SK-N-SH treated with all-trans-retinoic acid at 6 μM for 48 hours (cell line): ENCODE results near the gene LARP4B.

Experiments used
- ATAC-seq: fragments of 200-7000 bp; cut with Tn5 transposase; 3 replicates; pipeline ENCODE4 v1.9.1; 2020; ENCODE audit warnings: mild to moderate bottlenecking, moderate library complexity
- BACH2 ChIP-seq: fragments of 250-450 bp; sonication (Bioruptor Pico); IDR thresholded peaks from 2 replicates; pipeline ENCODE4 v1.9.0; 2021; ENCODE audit warnings: mild to moderate bottlenecking, borderline replicate concordance
- CSDC2 ChIP-seq: fragments of 250-450 bp; sonication (Bioruptor Pico); IDR thresholded peaks from 2 replicates; pipeline ENCODE4 v1.5.0; 2020; ENCODE audit warnings: mild to moderate bottlenecking, moderate library complexity
- ESRRG ChIP-seq: fragments of 250-450 bp; sonication (Bioruptor Pico); IDR thresholded peaks from 2 replicates; pipeline ENCODE4 v1.6.1; 2021; ENCODE audit warnings: mild to moderate bottlenecking
- GLIS3 ChIP-seq: fragments of 250-450 bp; sonication (Bioruptor Pico); IDR thresholded peaks from 2 replicates; pipeline ENCODE4 v1.5.0; 2020; ENCODE audit warnings: mild to moderate bottlenecking, moderate library complexity
- ISL1 ChIP-seq: fragments of 250-450 bp; sonication (Bioruptor Pico); IDR thresholded peaks from 2 replicates; pipeline ENCODE4 v2.1.2; 2022; ENCODE audit warnings: mild to moderate bottlenecking, moderate library complexity
- OSR1 ChIP-seq: fragments of 250-450 bp; sonication (Bioruptor Pico); IDR thresholded peaks from 2 replicates; pipeline ENCODE4 v1.8.0; 2022; ENCODE audit warnings: moderate library complexity, mild to moderate bottlenecking, inconsistent platforms
- RARB ChIP-seq: fragments of 250-450 bp; sonication (Bioruptor Pico); IDR thresholded peaks from 2 replicates; pipeline ENCODE4 v1.8.0; 2021; ENCODE audit warnings: mild to moderate bottlenecking, moderate library complexity
- TCF4 ChIP-seq: fragments of 250-450 bp; sonication (Bioruptor Pico); IDR thresholded peaks from 2 replicates; pipeline ENCODE4 v1.8.0; 2021; ENCODE audit warnings: mild to moderate bottlenecking, moderate library complexity, borderline replicate concordance
- TOX ChIP-seq: fragments of 250-450 bp; sonication (Bioruptor Pico); IDR thresholded peaks from 2 replicates; pipeline ENCODE4 v1.8.0; 2021; ENCODE audit warnings: mild to moderate bottlenecking, moderate library complexity, borderline replicate concordance
- ZC3H10 ChIP-seq: fragments of 250-450 bp; sonication (Bioruptor Pico); IDR thresholded peaks from 2 replicates; pipeline ENCODE4 v1.5.1; 2021; ENCODE audit warnings: mild to moderate bottlenecking, moderate library complexity
- ZFP3 ChIP-seq: fragments of 250-450 bp; sonication (Bioruptor Pico); IDR thresholded peaks from 2 replicates; pipeline ENCODE4 v1.5.0; 2020; ENCODE audit warnings: mild to moderate bottlenecking, moderate library complexity
- ZNF565 ChIP-seq: fragments of 450-650 bp; formaldehyde crosslinking; conservative IDR thresholded peaks from 2 replicates; pipeline ENCODE4 v1.5.0; 2020; ENCODE audit warnings: low read depth, mild to moderate bottlenecking, moderate library complexity
- ZNF8 ChIP-seq: fragments of 450-650 bp; formaldehyde crosslinking; IDR thresholded peaks from 2 replicates; pipeline ENCODE4 v1.5.0; 2020; ENCODE audit warnings: mild to moderate bottlenecking, moderate library complexity
- TF ChIP-seq, protein P1 (sequence below): fragments of 250-450 bp; sonication (Bioruptor Pico); IDR thresholded peaks from 2 replicates; pipeline ENCODE4 v1.8.0; 2021; ENCODE audit warnings: low read depth, mild to moderate bottlenecking, moderate library complexity, borderline replicate concordance
- TF ChIP-seq, protein P2 (sequence below): fragments of 250-450 bp; sonication (Bioruptor Pico); IDR thresholded peaks from 2 replicates; pipeline ENCODE4 v1.5.0; 2020; ENCODE audit warnings: mild to moderate bottlenecking, moderate library complexity
- TF ChIP-seq, protein P3 (sequence below): fragments of 250-450 bp; sonication (Bioruptor Pico); IDR thresholded peaks from 2 replicates; pipeline ENCODE4 v1.5.1; 2021; ENCODE audit warnings: mild to moderate bottlenecking, moderate library complexity
- TF ChIP-seq, protein P4 (sequence below): fragments of 250-450 bp; sonication (Bioruptor Pico); IDR thresholded peaks from 2 replicates; pipeline ENCODE4 v1.8.0; 2020; ENCODE audit warnings: mild to moderate bottlenecking, moderate library complexity, borderline replicate concordance

The LARP4B gene

DNA sequence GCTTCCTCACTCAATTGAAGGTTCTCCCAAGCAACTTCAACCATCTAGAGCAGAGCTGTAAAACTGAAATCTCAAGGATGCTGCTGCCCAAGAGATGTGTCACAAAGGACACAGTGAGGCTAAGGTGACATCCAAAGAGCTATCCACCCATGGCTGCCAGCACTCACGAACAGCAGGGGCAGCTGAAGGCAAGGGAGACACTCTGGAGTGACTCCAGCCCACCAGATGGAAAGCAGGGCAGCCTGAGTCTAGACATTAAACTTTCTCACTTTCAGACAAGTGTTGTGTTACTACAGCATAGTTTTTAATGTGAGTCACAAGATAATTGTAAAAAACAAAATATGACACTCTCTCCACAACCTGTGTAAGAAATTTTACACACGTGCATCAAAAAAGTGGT, 113.5 kb downstream of the LARP4B start:
- no peak for ATAC-seq
- TF ChIP-seq OSR1 (CRISPR knock-in tag) (no peak), GLIS3 (CRISPR knock-in tag) (no peak), CSDC2 (CRISPR knock-in tag) (no peak), BACH2 (CRISPR knock-in tag) (no peak), ZNF8 (no peak), ZFP3 (CRISPR knock-in tag) (no peak), TOX (no peak), ZNF565 (CRISPR knock-in tag) (no peak)
- TF ChIP-seq, protein P1, sequence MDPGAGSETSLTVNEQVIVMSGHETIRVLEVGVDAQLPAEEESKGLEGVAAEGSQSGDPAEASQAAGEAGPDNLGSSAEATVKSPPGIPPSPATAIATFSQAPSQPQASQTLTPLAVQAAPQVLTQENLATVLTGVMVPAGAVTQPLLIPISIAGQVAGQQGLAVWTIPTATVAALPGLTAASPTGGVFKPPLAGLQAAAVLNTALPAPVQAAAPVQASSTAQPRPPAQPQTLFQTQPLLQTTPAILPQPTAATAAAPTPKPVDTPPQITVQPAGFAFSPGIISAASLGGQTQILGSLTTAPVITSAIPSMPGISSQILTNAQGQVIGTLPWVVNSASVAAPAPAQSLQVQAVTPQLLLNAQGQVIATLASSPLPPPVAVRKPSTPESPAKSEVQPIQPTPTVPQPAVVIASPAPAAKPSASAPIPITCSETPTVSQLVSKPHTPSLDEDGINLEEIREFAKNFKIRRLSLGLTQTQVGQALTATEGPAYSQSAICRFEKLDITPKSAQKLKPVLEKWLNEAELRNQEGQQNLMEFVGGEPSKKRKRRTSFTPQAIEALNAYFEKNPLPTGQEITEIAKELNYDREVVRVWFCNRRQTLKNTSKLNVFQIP = no peak
- TF ChIP-seq, protein P2, sequence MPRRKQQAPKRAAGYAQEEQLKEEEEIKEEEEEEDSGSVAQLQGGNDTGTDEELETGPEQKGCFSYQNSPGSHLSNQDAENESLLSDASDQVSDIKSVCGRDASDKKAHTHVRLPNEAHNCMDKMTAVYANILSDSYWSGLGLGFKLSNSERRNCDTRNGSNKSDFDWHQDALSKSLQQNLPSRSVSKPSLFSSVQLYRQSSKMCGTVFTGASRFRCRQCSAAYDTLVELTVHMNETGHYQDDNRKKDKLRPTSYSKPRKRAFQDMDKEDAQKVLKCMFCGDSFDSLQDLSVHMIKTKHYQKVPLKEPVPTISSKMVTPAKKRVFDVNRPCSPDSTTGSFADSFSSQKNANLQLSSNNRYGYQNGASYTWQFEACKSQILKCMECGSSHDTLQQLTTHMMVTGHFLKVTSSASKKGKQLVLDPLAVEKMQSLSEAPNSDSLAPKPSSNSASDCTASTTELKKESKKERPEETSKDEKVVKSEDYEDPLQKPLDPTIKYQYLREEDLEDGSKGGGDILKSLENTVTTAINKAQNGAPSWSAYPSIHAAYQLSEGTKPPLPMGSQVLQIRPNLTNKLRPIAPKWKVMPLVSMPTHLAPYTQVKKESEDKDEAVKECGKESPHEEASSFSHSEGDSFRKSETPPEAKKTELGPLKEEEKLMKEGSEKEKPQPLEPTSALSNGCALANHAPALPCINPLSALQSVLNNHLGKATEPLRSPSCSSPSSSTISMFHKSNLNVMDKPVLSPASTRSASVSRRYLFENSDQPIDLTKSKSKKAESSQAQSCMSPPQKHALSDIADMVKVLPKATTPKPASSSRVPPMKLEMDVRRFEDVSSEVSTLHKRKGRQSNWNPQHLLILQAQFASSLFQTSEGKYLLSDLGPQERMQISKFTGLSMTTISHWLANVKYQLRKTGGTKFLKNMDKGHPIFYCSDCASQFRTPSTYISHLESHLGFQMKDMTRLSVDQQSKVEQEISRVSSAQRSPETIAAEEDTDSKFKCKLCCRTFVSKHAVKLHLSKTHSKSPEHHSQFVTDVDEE (CRISPR knock-in tag) = no peak
- TF ChIP-seq, protein P3, sequence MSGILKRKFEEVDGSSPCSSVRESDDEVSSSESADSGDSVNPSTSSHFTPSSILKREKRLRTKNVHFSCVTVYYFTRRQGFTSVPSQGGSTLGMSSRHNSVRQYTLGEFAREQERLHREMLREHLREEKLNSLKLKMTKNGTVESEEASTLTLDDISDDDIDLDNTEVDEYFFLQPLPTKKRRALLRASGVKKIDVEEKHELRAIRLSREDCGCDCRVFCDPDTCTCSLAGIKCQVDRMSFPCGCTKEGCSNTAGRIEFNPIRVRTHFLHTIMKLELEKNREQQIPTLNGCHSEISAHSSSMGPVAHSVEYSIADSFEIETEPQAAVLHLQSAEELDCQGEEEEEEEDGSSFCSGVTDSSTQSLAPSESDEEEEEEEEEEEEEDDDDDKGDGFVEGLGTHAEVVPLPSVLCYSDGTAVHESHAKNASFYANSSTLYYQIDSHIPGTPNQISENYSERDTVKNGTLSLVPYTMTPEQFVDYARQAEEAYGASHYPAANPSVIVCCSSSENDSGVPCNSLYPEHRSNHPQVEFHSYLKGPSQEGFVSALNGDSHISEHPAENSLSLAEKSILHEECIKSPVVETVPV = no peak
- TF ChIP-seq, all 23 proteins: peak for 0

DNA sequence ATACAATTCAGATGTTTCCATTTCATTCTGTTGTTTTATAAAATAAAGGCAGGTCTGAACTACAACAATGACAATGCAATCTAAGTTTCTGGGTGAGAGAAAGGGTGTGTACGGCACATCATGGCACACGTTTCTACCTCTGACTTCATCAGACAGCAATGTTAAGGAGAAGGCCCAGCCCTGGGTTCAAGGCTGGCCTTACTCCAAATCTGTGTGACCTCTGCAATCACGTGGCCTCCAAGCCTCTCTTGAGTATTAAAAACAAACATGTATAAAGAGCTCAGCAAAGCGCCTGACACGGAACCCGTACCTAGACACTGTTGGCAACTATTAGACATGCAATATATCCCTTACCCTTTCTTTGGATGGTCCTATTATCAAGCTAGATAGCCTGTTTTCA, 114.1 kb downstream of the LARP4B start:
- no peak for ATAC-seq
- TF ChIP-seq, protein P4, sequence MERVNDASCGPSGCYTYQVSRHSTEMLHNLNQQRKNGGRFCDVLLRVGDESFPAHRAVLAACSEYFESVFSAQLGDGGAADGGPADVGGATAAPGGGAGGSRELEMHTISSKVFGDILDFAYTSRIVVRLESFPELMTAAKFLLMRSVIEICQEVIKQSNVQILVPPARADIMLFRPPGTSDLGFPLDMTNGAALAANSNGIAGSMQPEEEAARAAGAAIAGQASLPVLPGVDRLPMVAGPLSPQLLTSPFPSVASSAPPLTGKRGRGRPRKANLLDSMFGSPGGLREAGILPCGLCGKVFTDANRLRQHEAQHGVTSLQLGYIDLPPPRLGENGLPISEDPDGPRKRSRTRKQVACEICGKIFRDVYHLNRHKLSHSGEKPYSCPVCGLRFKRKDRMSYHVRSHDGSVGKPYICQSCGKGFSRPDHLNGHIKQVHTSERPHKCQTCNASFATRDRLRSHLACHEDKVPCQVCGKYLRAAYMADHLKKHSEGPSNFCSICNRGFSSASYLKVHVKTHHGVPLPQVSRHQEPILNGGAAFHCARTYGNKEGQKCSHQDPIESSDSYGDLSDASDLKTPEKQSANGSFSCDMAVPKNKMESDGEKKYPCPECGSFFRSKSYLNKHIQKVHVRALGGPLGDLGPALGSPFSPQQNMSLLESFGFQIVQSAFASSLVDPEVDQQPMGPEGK (CRISPR knock-in tag) = no peak
- no peak for TF ChIP-seq ZNF565 (CRISPR knock-in tag)
- no peak for TF ChIP-seq TOX
- TF ChIP-seq, protein P1 = no peak
- TF ChIP-seq ESRRG (CRISPR knock-in tag) = no peak
- TF ChIP-seq ZFP3 (CRISPR knock-in tag) = no peak
- TF ChIP-seq ISL1 (CRISPR knock-in tag) = no peak
- TF ChIP-seq, protein P3 = no peak
- no peak for TF ChIP-seq ZNF8

DNA sequence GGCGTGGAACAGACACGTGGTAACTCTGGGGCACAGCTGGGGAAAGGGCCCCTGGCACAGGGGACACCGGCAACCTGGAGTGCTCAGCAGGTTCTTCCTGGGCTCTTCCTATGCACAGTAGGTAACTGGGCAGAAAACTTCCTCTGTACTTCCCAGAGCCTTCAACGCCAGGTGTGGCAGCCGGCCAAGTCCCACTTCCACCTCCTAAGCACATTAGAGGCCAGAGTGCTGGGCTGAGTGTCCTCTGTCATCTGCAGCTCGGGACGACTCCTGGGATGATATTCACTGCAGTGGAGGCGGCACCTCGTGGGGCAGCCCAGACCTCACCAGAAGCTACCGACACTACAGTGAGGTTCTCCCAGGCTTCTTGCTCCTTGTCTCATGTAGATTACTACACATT, 114.5 kb downstream of the LARP4B start:
- ATAC-seq = no peak
- TF ChIP-seq ZC3H10 (CRISPR knock-in tag) (no peak), RARB (no peak), TCF4 (CRISPR knock-in tag) (no peak), TOX (no peak), OSR1 (CRISPR knock-in tag) (no peak), GLIS3 (CRISPR knock-in tag) (no peak), CSDC2 (CRISPR knock-in tag) (no peak)
- TF ChIP-seq, protein P3 = no peak
